SKM-1 treated with dmso at 0.1 percent for 144 hours (cell line): ENCODE results near the gene SLC25A45.
"Not testable (repeated sequence)": the region's sequence is repeated elsewhere in the genome, so short reads cannot be mapped to it uniquely, and the experiment has no call there.

Experiments
- DNase-seq: peaks from one replicate; lab custom pipeline; 2025; ENCODE audit not compliant: unreplicated experiment; lab: John Stamatoyannopoulos, UW

SLC25A45 gene

DNA sequence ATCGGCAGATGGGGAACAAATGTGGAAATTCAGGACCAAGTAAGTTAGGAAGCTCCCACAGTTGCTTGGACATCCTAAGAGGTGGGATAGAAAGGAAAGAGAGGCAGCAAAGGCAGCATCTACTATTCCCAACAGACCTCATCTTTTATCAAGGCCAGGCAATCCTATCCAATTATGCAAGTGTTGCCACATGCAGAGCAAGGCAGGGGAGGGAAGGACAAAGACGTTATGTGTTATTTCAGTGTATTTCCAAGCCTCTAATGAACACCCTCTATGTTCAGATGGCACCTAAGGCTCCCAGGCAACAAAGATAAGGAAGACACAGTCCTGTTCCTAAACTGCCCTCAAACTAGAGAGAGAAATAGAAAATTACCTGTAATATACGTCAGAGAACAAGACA, 18.7 kb downstream of the SLC25A45 start:
- DNase-seq: no peak

DNA sequence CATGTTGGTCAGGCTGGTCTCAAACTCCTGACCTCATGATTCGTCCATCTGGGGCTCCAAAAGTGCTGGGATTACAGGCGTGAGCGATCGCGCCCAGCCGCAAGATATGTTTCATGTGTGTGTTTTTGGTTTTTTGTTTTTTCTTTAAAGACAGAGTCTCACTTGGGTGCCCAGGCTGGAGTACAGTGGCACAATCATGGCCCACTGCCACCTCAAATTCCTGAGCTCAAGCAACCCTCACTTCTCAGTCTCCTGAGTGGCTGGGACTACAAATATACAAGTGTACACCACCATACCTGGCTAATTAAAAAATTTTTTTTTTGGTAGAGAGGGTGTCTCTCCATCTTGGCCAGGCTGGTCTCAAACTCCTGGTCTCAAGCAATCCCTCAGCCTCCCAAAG, 19.5 kb downstream of the SLC25A45 start:
- DNase-seq: no peak

DNA sequence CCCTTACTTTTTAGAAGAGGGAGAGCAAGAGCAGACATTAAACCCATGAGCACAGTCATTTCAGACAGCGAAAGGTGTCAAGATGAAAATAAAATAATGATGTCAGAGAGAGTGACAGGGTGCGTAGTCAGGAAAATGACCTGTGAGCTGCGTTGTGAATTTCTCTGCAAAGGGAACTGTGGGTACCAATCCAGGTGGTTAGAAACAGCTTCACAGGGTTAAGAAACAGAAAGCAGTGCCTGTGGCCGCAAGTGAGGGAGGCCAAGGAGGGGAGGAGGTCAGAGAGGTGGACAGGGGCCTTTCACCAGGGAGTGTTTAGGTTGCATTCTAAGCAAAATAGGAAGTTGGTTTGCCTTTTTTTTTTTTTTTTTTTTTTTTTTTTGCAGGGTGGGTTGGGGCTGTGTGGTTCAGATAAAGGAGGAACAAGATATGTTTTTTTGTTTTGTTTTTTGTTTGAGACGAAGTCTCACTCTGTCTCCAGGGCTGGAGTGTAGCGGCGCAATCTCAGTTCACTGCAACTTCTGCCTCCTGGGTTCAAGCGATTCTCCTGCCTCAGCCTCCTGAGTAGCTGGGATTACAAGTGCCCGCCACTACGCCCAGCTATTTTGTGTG, 20.0 kb downstream of the SLC25A45 start:
- DNase-seq: peak; percentile 75

DNA sequence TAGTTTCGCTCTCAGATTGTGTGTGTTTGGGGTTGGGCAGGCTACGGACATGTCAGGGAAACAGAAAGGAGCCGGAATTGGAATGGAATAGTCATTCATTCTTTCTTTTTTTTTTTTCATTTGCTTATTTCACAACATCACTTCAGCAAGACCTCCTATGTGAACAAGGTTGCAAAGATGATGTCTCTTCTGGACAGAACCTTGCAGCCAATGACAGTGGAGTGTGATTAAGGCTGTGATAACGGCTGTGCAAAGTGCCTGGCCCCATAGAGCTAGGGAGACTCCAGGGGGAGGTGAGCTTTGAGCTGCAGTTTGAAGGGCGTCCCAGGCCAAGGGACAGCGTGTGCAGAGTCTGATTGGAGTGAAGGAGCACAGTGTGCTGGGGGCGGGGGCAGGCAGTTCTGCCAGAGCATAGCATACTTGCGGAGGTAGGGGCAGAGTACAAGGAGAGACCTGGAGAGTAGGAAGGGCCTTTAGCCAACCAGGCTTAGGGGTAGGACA, 24.5 kb downstream of the SLC25A45 start:
- no peak for DNase-seq

DNA sequence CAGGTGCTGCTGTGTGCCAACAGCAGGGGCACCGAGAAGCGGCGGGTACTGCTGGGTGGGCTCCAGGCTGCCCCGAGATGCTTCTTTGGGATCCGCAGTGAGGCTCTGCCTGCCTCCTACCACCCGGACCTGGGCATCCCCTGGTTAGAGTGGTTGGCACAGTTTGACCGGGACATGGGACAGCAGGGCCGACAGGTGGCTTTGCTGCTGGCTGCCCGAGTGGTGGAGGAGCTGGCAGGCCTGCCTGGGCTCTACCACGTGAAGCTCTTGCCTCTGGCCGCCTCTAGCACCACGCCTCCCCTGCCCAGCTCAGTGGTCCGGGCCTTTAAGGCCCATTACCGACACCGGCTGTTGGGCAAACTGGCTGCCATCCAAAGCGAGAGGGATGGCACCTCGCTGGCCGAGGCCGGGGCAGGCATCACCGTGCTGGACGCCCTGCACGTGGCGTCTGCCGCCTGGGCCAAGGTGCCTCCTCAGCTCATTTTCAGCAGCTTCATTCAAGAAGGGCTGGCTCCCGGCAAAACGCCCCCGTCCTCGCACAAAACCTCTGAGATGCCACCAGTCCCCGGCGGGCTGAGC, 26.0 kb downstream of the SLC25A45 start:
- DNase-seq: no peak

DNA sequence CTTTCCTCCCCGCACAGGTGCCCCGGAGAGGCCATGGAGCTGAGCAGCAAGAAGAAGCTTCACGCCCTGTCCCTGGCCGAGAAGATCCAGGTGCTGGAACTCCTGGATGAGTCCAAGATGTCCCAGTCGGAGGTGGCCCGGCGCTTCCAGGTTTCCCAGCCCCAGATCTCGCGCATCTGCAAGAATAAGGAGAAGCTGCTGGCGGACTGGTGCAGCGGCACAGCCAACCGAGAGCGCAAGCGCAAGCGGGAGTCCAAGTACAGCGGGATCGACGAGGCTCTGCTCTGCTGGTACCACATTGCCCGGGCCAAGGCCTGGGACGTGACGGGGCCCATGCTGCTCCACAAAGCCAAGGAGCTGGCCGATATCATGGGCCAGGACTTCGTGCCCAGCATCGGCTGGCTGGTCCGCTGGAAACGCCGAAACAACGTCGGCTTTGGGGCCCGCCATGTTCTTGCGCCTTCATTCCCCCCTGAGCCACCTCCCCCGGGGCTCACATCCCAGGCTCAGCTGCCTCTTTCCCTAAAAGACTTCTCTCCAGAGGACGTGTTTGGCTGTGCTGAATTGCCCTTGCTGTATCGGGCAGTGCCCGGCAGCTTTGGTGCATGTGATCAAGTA, 26.6 kb downstream of the SLC25A45 start:
- DNase-seq: no peak

DNA sequence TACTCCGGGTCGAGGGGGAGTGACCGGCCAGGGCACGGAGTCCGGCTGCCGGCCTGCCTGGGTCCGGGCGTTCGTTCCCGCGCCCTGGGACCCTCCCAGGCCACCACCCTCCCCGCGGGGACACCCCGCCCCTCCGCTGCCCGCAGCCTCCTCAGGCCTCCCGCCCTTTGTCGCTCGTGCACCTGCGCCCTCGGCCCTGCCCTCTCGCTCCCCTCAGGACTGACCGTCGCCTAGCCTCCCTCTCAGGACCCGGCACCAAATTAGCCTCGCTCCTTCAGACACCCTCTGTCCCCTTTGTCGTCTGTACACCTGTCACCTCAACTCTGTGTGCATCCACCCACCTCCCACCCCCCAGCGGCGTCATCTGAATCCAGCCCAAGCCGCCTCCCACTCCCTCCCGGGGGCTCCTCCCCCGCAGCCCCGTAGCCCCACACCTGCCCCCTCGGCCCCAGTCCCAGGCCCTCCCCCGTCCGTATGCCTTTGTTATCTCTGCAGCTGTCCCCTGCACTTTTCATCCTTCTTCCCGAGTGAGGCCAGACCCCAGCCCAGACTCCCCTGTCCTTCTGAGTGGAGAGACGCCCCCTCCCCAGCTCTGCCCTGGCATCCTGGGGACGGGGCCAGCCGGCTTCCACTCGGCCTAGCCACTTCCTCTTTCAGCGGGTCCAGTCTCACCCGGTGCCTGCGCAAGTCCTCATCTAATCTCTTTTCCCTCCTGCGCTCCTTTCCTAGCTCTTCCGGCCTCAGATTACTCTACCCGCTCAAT, 27.3 kb downstream of the SLC25A45 start:
- DNase-seq: peak; percentile 56

DNA sequence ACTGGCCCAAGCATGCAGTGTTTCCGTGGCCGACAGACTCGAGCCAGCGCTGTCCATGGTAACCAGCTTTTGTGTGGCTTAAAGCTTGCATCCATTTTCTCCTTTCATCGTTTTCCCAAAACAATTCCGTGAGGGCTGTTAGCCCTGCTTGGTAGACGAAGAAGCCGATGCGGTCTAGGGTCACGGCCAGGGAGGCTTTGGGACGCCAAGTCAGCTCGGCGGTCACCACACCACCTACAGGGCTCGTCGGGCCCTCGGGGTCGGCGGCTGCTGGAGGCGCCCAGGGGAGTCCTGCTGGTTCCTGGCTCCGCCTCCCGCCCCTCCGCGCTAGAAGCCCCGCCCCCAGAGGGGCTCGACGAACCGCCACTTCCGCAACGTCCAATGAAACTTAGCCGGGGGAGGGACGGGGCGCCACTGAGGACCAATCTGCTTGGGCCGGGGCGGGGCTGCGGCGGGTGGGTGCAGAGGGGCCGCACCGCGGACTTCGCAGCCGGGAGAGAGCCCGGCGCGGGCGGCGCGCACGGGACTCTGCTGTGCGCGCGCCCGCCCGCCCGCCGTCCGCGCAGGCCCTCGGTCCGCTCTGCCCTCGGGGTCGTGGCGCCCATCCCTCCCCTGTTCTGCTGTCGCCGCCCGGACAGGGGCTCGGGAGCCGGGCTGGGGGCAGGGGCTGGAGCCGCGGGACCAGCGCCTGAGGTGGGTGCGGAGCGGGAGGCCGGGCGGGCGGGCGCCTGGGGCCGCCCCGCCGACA, 28.0 kb downstream of the SLC25A45 start, which contains the start of gene TIGD3:
TIGD3 (plus strand) TSS at position 487 of the 748 bp plus-strand sequence. CDS start 1,058 bp downstream, outside the sequence.
- DNase-seq: peak; percentile 91

DNA sequence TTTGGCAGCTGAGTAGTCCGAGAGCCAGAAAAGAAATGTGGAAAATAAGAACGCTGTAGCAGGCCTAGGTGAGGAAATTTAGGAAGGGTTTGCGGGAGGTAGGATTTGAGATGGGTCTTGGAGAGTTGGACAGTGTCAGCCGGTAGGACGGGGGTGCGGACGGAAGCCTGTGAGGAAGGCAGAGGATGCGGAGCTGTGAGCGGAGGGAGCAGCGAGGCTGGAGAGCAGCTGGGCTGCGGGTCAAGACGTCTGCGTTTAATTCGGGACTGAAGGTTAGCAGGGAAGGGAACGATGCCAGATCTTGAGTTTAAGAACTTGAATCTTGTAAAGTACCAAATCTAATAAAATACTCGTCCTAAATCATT, 28.6 kb downstream of the SLC25A45 start:
- no peak for DNase-seq

DNA sequence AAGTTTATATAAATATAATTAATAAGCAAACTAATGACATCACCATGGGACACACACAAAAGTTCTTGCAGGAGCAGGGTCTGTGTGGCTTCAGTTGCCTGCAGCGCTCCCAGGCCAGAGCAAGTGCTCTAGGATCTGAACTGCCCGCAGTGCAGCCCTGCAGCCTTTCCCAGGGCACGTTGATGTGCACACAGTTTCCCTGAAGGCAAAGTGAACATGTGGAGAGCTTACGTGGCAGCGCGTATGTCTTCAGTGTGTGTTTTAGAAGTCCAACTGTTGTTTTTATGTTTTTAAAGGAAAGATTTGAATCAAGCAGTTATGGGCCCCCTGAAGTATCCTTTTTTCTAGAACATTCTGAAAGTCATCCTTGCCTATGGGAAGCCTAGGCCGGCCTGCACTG, 29.1 kb downstream of the SLC25A45 start:
- no peak for DNase-seq

DNA sequence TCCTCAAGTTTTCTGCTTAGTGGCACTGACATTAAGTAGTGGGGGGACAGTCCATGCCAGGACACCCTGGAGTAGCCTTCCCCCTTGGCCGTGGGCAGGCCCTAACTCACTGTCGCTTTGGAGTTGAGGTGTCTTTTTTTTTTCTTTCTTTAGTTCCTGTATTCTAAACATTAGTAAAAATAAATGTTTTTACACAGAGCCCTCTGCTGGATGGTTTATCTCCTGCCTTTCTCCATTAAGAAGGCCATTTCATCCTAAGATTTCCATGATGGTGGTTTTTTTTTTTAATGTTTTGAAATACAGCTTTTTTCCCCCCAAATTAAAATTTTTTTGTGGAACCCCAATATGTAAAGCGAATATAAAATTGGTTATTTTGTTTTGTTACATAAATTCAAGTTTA, 29.7 kb downstream of the SLC25A45 start:
- no peak for DNase-seq

DNA sequence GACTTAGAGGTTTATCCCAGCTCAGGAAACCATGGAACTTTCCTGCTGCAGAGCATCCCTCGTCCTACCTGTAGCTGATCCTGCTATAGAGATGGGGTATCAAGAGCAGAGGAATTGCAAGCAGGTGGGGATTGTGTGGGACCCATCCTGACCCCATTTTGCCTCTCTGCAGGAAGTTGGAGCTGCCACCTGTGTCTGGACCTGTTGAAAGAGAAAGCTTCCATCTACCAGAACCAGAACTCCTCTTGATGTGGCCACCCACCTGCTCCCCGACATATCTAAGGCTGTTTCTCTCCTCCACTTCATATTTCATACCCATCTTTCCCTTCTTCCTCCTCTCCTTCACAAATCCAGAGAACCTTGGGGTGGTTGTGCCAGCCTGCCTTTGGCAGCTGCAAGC, 30.9 kb downstream of the SLC25A45 start:
- DNase-seq: no peak

DNA sequence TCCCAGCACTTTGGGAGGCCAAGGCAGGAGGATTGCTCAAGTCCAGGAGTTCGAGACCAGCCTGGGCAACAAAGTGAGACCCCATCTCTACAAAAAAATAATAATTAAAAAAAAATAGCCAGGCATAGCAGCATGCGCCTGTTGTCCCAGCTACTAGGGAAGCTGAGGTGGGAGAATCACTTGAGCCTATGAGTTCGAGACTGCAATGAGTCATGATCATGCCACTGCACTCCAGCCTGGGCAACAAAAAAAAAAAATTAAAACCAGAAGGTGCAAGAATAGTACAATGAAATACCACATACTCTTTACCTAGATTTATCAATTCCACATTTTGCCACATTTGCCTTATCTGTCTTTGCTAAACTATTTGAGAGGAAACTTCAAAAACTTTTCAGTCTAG, 40.6 kb downstream of the SLC25A45 start:
- DNase-seq: no peak

DNA sequence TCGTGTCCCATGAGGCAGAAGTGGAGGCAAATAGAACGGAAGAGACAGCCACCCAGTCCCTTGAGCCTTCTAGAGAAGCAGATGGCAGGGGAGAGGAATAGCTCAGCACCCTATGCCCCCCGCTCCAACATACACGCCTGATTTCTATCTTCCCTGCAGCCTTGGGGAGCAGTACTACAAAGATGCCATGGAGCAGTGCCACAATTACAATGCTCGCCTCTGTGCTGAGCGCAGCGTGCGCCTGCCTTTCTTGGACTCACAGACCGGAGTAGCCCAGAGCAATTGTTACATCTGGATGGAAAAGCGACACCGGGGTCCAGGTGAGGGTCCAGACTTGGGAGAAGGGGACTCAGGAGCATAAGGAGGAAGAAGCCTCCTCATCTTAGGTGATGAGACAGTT, 42.2 kb downstream of the SLC25A45 start:
- DNase-seq: no peak

DNA sequence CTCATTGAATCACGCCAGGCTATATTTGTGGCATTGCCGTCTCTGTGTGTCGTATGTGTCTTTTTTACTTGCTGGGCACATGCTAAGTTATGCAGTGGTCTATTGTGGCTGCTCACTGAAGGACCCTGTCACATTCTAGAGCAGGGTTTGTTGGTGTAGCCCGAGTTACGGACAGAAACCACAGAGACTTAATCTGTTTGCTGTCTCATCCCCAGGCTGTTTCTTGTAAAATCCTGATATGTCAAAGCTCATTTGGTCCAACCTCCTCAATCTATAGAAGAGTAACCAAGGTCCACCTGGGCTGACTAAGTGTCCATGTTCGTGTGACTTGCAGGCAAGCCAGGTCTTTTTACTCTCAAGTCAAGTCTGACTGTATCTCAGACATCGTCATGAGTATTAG, 43.8 kb downstream of the SLC25A45 start:
- DNase-seq: no peak

DNA sequence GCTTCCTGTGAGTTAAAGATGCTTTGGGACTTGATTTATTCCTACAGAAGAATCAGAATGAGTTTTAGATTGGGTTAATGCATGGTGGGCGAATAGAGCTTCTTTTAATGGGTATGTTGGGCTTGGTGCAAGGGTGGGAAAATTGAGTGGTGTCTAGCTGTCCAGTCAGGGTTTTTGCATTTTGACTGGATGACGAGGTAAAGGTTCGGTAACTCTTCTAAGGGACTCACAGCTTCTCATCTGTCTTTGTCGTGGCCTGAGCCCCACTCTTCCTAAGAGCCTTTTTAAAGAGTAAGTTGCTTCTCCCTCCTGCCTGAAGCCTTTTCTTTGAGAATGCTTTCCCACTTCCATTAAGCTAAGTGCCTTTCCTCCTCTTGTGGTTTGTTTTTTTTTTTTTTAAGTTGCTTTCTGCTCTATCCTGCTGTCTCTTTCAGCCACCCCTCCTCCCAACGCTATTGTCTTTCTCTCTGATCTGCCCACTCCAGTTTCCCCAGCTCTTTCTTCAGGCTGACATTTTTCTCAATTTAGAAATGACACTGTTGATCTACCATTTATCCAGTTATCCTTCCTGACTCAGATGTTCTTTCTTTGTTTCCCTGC, 47.6 kb downstream of the SLC25A45 start:
- no peak for DNase-seq

DNA sequence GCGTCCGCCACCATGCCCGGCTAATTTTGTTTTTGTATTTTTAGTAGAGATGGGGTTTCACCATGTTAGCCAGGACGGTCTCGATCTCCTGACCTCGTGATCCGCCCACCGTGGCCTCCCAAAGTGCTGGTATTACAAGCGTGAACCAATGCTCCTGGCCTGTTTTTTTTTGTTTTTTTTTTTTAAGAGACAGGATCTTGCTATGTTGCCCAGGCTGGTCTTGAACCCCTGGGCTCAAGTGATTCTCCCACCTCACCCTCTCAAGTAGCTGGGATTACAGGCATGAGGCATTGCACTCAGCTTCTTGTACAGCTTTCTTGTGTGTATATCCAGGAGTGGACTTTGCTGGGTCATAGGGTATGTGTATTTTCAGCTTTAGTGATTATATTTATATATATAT, 49.9 kb downstream of the SLC25A45 start:
- DNase-seq: not testable (repeated sequence)

DNA sequence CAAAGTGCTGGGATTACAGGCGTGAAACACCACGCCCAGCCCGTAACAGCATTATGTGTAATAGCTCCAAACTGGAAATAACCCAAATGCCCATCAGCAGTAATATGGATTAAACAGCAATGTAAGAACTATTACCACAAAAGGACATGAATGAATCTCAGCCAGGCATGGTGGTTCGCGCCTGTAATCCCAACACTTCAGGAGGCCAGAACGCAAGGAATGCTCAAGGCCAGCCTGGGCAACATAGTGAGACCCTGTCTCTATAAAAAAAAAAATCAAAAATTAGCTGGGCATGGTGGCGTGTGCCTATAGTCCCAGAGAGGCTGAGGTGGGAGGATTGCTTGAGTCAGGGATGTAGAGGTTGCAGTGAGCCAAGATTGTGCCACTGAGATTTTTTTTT, 51.9 kb downstream of the SLC25A45 start:
- DNase-seq: no peak

DNA sequence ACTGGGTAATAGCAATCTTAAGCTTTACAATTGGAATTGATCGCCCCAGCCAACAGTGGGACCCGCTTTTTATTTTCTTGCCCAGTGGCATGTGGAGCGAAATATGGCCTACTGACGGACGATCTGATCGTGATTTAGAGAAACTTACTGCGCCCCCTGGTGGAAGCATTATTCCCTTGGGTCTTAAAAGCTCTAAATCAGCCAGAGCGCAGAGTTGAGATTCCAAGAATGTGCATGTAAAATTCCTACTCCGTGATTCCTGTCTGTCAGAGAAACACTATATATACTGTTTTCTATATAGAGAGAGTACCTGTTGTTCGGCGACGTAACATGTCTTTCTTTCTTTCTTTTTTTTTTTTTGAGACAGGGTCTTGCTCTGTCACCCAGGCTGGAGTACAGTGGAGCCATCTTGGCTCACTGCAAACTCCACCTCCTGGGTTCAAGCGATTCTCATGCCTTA, 52.5 kb downstream of the SLC25A45 start:
- peak; percentile 55 for DNase-seq

DNA sequence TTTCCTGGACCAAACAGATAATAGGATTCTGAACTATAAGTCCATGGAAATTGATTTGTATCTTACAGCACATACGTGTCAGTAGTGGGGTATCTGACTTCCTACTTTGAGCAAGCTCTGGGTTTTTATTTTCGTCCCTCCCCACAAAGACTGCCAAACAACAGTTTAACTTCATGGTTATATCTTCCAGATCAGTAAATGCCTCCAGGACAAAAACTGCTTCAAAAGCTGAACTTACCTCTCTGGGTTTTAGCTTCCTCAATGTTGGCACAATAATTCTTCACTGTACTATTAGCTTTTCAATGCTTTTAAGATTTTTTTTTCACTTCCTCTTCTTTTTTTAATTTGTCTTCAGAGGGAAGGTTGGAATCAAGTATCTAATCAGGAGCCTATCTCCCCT, 53.0 kb downstream of the SLC25A45 start:
- no peak for DNase-seq

DNA sequence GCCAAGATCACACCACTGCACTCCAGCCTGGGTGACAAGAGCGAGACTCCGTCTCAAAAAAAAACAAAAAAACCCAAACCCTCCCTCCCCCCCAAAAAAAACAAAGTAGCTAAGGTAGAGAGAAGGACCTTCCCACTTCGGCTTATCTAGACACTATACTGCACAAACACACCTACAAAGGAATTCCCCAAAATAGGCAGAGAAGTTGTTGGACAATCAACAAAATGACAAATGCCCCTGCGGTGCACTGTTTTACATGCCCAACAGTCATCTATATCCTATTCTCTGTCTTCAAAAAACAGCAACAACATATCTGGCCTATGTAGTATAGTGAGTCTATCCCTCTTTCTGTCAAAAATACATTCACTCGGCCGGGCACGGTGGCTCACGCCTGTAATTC, 55.4 kb downstream of the SLC25A45 start:
- no peak for DNase-seq
